GM12878 (cell line): Measurements from ENCODE around the gene DAO. TPM values are rescaled to one million over a fixed set of nuclear protein-coding genes. Genes with fewer than 3 reads are reported as not detected.

Source experiments
- CEBPB ChIP-seq, 2 experiments: fragments of 150-350 bp in 1 of 2; IDR thresholded peaks; 2 replicates each; pipeline ENCODE4 v1.6.1; 2012 to 2014; ENCODE audit warnings: low read depth in 2 of 2, low read length in 2 of 2, borderline replicate concordance in 1 of 2, inconsistent platforms in 1 of 2
- EGR1 ChIP-seq, 2 experiments: IDR thresholded peaks; 1 replicate in 1 of 2; 2 replicates in 1 of 2; pipeline ENCODE4 v1.6.1; 2011 to 2012; ENCODE audit warnings: low read depth in 2 of 2, low read length in 2 of 2, borderline replicate concordance in 1 of 2, mild to moderate bottlenecking in 1 of 2, moderate library complexity in 1 of 2
- FOXM1 ChIP-seq: IDR thresholded peaks from 2 replicates; pipeline ENCODE4 v1.6.1; 2012; ENCODE audit warnings: low read depth, mild to moderate bottlenecking, inconsistent platforms, low read length, moderate library complexity
- KDM1A ChIP-seq: fragments of 200-600 bp; sonication (generic); IDR thresholded peaks from 2 replicates; pipeline ENCODE4 v1.6.1; 2016; ENCODE audit warnings: borderline replicate concordance
- NFIC ChIP-seq: IDR thresholded peaks from 2 replicates; pipeline ENCODE4 v1.6.1; 2012; ENCODE audit warnings: low read depth, mild to moderate bottlenecking, inconsistent platforms, low read length, moderate library complexity
- NKRF ChIP-seq: fragments of 450-650 bp; conservative IDR thresholded peaks from 2 replicates; pipeline ENCODE4 v1.6.1; 2017; ENCODE audit warnings: mild to moderate bottlenecking, moderate library complexity
- NR2F1 ChIP-seq: fragments of 450-650 bp; conservative IDR thresholded peaks from 2 replicates; pipeline ENCODE4 v1.6.1; 2017; ENCODE audit warnings: mild to moderate bottlenecking
- PKNOX1 ChIP-seq: fragments of 450-650 bp; IDR thresholded peaks from 2 replicates; pipeline ENCODE4 v1.6.1; 2016; ENCODE audit warnings: mild to moderate bottlenecking
- PML ChIP-seq: IDR thresholded peaks from 2 replicates; pipeline ENCODE4 v1.6.1; 2012; ENCODE audit warnings: low read length, inconsistent platforms
- POLR2AphosphoS2 ChIP-seq: IDR thresholded peaks from 2 replicates; pipeline ENCODE4 v1.6.1; 2011; ENCODE audit warnings: low read depth, mild to moderate bottlenecking, low read length, improper control_type of control experiment, moderate library complexity
- TCF3 ChIP-seq: IDR thresholded peaks from 2 replicates; pipeline ENCODE4 v1.6.1; 2012; ENCODE audit warnings: low read depth, mild to moderate bottlenecking, low read length, borderline replicate concordance; ENCODE audit not compliant: insufficient read depth
- polyA plus RNA-seq, 11 experiments: library from polyadenylated mRNA; depleted of rRNA in 4 of 11; unstranded in 6 of 11; stranded (reverse) in 5 of 11; fragments of >200 nt; fragmentation: Nextera tagmentation in 4 of 11; fragmentation: Illumina TruSeq in 1 of 11; extraction: Ambion mirVana in 4 of 11; extraction: Trizol in 1 of 11; gene quantifications; 1 replicate in 1 of 11; 2 replicates in 10 of 11; pipeline versions ENCODE4 v1.2.1 to v1.2.3, GENCODE V29; 2011 to 2016; ENCODE audit warnings: inconsistent platforms in 2 of 11, missing spikeins in 2 of 11, low read depth in 1 of 11
- total RNA-seq, 4 experiments: library from RNA; depleted of rRNA in 3 of 4; stranded (reverse); fragments of >200 nt in 3 of 4; fragmentation: Illumina TruSeq in 1 of 4; extraction: Trizol in 1 of 4; gene quantifications; 2 replicates each; pipeline versions ENCODE4 v1.2.1 to v1.2.3, GENCODE V29; 2013 to 2021
- TF ChIP-seq, protein P1 (sequence below): fragments of 450-650 bp; IDR thresholded peaks from 2 replicates; pipeline ENCODE4 v1.6.1; 2016; ENCODE audit warnings: mild to moderate bottlenecking, moderate library complexity, borderline replicate concordance
- TF ChIP-seq, protein P2 (sequence below): IDR thresholded peaks from 2 replicates; pipeline ENCODE4 v1.6.1; 2012; ENCODE audit warnings: improper control_type of control experiment, low read depth, low read length; ENCODE audit not compliant: insufficient replicate concordance

The DAO gene
- total and polyA plus RNA-seq, 10 of the 15 experiments (the other 5 are each of a cell fraction or from before 2014, with no cell fraction given): 0.15 TPM; not detected in 9

- TF ChIP-seq, protein P1, sequence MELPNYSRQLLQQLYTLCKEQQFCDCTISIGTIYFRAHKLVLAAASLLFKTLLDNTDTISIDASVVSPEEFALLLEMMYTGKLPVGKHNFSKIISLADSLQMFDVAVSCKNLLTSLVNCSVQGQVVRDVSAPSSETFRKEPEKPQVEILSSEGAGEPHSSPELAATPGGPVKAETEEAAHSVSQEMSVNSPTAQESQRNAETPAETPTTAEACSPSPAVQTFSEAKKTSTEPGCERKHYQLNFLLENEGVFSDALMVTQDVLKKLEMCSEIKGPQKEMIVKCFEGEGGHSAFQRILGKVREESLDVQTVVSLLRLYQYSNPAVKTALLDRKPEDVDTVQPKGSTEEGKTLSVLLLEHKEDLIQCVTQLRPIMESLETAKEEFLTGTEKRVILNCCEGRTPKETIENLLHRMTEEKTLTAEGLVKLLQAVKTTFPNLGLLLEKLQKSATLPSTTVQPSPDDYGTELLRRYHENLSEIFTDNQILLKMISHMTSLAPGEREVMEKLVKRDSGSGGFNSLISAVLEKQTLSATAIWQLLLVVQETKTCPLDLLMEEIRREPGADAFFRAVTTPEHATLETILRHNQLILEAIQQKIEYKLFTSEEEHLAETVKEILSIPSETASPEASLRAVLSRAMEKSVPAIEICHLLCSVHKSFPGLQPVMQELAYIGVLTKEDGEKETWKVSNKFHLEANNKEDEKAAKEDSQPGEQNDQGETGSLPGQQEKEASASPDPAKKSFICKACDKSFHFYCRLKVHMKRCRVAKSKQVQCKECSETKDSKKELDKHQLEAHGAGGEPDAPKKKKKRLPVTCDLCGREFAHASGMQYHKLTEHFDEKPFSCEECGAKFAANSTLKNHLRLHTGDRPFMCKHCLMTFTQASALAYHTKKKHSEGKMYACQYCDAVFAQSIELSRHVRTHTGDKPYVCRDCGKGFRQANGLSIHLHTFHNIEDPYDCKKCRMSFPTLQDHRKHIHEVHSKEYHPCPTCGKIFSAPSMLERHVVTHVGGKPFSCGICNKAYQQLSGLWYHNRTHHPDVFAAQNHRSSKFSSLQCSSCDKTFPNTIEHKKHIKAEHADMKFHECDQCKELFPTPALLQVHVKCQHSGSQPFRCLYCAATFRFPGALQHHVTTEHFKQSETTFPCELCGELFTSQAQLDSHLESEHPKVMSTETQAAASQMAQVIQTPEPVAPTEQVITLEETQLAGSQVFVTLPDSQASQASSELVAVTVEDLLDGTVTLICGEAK: no peak; the same call in 1 of the 2 replicates
- TF ChIP-seq TCF3 (peak; percentile 77; the same call in 1 of the 2 replicates), NFIC (peak; percentile 86; the same call in 1 of the 2 replicates), KDM1A (peak; percentile 55; the same call in 1 of the 2 replicates), POLR2AphosphoS2 (no peak), CEBPB (IDR thresholded peaks at IDR 0.05; ENCODE audit: borderline replicate concordance in 1 of 2, low read depth in 2 of 2, low read length in 2 of 2) (no peak), PKNOX1 (0 out of 2 replicates have a peak, but pooled peaks have one; percentile 5), NKRF (0 out of 2 replicates have a peak, but pooled peaks have one; percentile 8), FOXM1 (peak; percentile 84; the same call in 1 of the 2 replicates), PML (no peak), EGR1 (IDR thresholded peaks at IDR 0.05; ENCODE audit: borderline replicate concordance in 1 of 2, low read depth in 2 of 2, low read length in 2 of 2) (no peak), NR2F1 (peak; percentile 83)
- TF ChIP-seq, protein P2, sequence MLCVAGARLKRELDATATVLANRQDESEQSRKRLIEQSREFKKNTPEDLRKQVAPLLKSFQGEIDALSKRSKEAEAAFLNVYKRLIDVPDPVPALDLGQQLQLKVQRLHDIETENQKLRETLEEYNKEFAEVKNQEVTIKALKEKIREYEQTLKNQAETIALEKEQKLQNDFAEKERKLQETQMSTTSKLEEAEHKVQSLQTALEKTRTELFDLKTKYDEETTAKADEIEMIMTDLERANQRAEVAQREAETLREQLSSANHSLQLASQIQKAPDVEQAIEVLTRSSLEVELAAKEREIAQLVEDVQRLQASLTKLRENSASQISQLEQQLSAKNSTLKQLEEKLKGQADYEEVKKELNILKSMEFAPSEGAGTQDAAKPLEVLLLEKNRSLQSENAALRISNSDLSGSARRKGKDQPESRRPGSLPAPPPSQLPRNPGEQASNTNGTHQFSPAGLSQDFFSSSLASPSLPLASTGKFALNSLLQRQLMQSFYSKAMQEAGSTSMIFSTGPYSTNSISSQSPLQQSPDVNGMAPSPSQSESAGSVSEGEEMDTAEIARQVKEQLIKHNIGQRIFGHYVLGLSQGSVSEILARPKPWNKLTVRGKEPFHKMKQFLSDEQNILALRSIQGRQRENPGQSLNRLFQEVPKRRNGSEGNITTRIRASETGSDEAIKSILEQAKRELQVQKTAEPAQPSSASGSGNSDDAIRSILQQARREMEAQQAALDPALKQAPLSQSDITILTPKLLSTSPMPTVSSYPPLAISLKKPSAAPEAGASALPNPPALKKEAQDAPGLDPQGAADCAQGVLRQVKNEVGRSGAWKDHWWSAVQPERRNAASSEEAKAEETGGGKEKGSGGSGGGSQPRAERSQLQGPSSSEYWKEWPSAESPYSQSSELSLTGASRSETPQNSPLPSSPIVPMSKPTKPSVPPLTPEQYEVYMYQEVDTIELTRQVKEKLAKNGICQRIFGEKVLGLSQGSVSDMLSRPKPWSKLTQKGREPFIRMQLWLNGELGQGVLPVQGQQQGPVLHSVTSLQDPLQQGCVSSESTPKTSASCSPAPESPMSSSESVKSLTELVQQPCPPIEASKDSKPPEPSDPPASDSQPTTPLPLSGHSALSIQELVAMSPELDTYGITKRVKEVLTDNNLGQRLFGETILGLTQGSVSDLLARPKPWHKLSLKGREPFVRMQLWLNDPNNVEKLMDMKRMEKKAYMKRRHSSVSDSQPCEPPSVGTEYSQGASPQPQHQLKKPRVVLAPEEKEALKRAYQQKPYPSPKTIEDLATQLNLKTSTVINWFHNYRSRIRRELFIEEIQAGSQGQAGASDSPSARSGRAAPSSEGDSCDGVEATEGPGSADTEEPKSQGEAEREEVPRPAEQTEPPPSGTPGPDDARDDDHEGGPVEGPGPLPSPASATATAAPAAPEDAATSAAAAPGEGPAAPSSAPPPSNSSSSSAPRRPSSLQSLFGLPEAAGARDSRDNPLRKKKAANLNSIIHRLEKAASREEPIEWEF: peak; percentile 89
Measured at GRCh38 chr12:108854451-108855283, 25.2 kb upstream of the DAO start (continued).
